ENCODE measurements around the gene ZNF688.

Gene ZNF688

GRCh38 chr16:30585400-30586191 lies 14.1 kb upstream of the ZNF688 start, which contains the start of gene ZNF785:
TSS of gene ZNF785 (minus strand) at chr16:30585697. CDS start at chr16:30585611, 86 bp downstream.
- DNase-seq = peak; percentile 96 to 98 (median 98)

DNA sequence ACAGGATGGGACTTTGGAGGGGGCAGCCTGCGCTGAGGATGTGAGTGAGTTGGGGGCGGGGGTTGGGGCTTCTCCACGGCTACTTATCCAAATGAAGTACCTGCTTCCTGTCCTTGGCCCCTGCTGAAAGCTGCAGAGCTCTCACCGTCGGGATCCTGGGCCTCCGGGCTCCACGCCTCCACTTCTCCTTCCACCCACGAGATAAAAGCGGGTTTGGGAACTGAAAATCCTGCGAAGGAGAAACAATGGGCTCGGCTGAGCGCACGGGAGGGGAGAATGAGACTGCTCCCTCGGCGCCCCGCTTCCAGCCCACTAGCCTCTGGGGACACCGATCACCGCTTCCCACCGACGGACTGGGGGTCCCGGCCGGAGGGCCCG lies 13.5 kb upstream of the ZNF688 start:
- peak; percentile 55 to 80 (median 70) for DNase-seq

GRCh38 chr16:30582611-30583340 lies 11.3 kb upstream of the ZNF688 start:
- DNase-seq = no peak

- no peak for DNase-seq
These were observed 9.9 kb upstream of the ZNF688 start for GRCh38 chr16:30581457-30581856.

DNA sequence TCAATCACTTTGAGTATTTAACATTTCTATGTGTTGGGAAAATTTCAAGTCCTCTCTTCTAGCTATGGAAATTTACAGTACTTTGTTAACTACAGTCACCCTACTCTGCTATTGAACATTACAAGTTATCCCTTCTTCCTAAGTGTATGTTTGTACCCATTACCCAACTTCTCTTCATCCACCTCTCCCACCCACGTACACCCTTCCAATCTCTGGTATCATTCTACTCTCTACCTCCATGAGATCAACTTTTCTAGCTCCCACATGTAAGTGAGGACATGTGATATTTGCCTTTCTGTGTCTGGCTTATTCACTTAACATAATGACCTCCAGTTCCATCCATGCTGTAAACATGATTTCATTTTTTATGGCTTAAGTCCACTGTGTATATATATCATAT lies 3.2 kb upstream of the ZNF688 start:
- DNase-seq = no peak

DNA sequence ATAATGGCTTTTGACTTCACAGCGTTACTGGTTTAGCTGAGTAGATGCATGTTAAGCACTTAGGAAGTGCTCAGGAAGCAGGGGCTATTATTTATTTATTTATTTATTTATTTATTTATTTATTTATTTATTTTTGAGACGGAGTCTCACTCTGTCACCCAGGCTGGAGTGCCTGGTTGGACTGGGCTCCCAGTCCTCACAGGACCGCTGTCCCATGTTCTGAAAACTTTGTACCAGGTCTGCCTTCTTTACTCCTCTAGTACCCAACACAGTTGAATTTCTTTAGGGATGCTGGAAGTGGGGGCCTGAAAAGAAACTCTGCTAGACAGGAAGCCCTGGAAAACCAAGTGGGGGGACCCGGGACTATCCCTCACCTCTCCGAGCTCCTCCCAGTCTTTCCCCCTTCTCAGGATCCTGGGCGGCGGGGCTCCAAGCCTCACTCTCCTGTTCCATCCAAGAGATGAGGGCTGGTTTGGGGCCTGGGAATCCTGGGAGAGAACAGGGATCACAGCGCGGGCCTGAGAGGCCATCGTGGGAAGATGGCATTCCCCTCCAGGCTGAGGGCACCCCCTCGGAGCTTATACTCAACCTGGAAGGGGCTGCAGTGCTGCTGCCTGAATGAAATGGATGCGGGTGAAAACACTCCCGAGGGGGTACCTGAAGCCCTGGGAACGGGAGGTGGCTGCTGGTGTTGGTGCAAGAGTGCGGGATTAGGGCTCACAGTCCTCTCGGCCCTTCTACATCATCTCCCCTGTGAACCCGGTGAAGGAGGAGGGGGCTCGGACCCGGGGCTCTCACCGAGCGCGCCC lies 674 bp downstream of the ZNF688 start:
- DNase-seq = peak in 2 of 4 experiments; percentile 24 to 29

DNA sequence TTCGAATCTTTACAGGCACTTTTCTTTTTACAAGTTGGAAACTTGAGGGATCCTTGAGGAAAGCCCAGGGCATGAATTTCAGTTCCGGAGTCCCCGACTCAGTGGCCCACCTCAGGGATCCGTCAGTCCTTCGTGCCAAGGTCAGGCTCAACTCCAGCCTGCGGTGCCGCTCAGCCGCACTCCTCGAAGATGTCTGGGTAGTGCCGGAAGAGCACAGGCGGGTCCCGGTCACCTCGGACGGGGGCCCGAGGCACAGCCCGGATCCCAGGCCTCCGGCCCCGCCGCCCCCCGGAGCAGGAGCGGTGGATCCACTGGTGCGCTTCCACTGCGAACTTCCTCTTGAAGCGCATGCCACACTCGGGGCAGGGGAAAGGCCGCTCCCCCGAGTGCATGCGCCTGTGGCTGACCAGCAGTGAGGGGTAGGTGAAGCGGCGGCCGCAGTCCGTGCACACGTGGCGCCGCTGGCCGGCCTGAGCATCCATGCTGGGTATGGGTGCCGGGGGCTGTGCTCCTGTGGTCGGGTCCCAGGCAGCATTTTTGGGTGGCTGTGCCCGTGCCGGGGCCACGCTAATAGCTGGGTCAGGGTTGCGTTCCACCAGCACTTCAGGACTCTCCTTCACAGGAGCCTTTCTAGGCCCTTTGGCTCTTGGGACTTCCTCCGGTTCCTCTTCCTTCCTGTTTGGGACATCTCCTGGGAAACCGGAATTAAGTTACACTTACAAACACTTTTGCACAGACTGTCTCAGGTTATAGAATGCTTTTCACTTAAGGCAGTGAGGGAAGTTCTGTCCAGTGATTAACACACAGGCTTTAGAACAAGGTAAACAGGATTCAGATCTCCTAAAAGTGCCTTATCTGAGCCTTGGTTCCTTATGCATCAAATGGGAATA lies 1.5 kb downstream of the ZNF688 start:
- DNase-seq = peak in 3 of 4 experiments; percentile 37 to 41 (median 41)

GRCh38 chr16:30569281-30569680 lies 2.2 kb downstream of the ZNF688 start:
- DNase-seq = no peak

GRCh38 chr16:30567991-30568638 lies 3.4 kb downstream of the ZNF688 start:
- peak; percentile 76 to 93 (median 86) for DNase-seq

DNA sequence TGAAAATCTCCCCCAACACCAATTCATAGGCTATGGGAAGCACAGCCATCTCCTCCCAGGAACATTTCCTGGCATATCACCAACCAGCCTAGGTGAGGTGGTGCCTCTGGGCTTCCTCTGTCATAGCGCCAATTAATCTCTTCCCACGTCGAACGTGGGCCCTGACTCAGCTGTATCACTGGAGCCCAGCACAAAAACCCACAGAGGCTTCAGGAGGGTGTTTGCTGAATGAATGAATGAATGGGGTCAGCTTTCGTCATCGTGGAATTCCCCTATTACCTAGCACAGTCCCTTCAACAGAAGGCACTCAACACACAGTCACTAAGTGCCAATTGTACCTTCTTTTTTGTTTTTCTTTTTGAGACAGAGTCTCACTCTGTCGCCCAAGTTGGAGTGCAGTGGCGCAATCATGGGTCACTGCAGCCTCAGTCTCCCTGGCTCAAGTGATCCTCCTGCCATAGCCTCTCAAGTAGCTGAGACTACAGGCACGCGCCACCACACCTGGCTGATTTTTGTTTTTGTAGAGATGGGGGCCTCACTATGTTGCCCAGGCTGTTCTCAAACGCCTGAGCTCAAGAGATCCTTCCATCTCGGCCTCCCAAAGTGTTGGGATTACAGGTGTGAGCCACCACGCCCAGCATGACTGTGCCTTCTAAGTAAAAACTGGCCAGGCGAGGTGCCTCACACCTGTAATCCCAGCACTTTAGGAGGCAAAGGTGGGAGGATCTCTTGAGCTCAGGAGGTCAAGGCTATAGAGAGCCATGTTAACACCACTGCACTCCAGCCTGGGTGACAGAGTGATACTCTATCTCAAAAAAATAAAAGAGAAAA lies 4.1 kb downstream of the ZNF688 start:
- DNase-seq = peak in 2 of 4 experiments; percentile 35 to 53

GRCh38 chr16:30566531-30566930 lies 5.0 kb downstream of the ZNF688 start:
- no peak for DNase-seq

- DNase-seq = no peak
These were observed 5.5 kb downstream of the ZNF688 start for GRCh38 chr16:30565984-30566383.

DNA sequence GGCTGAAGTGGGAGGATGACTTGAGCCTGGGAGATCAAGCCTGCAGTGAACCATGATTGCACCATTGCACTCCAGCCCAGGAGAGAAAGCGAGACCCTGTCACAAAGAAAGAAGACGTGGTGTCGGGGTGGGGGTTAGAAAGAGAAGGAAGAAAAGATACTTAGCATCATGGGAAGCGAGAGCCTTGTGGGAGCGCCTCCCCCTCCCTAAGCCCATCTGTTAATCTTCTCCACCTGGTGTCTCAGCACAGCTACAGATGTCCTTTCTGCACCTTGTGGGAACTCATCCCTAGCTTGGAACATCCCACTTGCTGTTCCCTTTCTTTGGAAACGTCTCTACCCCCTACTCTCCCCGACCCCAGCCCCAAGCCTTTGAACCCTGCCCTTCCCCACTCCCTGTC lies 6.0 kb downstream of the ZNF688 start:
- no peak for DNase-seq

DNA sequence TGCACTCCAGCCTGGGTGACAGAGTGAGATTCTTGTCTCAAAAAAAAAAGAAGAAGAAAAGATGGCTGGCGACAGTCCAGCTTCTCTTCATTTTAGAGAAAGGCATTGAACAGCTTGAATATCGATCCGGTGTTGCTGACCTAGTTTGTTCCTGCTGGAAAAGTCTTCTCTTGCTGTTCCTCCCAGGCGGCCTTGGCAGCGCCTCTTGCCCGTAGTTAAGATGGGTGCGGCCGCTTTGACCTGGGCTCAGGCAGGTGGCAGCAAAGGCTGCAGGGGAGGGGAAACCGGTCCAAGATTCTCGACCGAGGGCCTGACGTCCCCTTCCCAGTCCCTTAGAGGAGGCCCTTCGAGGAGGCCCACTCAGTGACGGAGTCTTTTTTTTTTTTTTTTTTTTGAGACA lies 9.5 kb downstream of the ZNF688 start:
- DNase-seq = peak in 1 of 4 experiments; percentile 20

DNA sequence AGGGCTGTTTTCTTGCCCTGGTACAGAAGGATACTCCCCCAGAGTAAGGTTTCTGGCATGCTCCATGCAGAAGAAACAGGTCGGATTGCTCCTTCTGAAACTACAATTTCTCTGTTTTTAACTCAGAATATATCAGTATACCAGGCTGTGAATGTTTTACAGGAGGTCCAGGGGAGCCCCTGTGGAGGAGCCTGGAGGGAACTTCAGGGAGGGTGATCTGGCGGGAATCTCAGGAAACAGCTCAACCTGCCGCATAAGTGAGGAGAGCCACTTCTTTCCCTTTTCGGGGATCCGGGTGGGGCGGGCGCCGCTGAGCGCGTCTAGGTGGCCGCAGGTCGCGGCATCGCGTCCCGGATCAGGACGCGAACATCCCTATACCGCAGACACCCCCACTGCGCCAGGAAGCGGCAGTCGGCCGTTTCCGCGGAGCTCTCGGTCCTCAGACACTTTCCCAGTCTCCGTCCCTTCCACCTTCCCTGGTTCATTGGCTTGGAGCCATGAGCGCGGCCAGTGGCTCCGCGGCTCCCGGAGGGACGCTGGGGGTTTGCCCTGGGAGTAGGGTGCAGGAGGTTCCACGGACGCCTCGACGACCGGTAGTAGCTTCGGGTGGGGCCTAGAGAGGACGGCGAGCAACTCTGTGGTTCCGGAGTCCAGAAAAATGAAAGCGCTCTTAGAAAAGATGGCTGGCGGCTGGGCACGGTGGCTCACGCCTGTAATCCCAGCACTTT lies 10.3 kb downstream of the ZNF688 start:
- DNase-seq = peak in 3 of 4 experiments; percentile 20 to 55 (median 54)

DNA sequence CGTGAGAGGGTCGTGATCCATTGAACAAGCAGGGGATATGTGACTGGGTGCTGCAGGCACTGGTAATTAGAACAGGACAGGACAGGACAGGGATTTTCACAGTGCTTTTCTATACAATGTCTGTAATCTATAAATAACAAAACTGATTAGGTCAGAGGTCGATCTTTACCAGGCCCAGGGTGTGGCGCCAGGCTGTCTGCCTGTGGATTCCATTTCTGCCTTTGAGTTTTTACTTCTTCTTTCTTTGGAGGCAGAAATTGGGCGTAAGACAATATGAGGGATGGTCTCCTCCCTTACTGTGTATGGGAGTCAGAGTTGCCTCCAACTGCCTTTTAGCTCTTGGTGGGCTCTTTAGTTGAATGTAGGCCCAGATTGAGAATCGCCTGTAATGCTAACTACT lies 11.8 kb downstream of the ZNF688 start:
- peak; percentile 25 to 56 (median 48) for DNase-seq

- DNase-seq = no peak
These were observed 12.6 kb downstream of the ZNF688 start for GRCh38 chr16:30558789-30559377.

DNA sequence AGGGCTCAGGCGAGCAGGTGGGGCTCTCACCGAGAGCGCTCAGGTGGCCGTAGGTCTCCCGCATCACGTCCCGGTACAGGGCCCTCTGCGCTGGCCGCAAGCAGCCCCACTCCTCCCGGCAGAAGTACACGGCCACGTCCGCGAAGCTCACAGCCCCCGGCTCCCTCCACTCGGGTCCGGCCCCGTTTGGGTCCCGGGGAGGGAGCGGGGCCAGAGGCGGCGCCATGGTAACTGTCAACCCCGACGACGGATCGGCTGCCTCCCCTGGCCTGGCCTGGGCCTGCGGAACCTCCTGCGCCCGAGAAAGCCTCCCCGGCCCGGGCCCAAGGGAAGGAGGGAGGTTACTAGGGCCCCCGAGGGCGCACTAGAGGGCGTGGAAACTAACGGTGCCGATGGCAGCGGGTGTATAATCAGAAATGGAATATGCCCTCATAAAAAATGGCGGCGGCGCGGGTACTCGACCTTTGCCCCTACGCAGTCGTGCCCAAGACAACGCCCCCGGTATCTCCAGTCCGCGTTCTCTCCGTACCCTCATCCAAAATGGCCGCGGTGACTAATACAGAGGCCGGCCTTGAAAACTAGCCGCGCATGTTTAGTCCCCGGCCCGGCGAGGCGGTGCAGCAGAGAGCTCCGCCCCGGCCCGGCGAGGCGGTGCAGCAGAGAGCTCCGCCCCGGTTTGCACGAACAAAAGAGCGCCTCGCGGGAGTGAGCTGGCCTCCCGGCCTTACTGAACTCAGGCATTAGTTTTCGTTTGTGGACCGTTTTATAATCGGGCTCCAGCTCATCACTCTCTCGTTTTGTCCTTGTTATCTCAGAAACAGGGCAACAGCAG lies 13.3 kb downstream of the ZNF688 start, which contains the start of gene ZNF764:
TSS of gene ZNF764 (minus strand) at position 418 of the 832 bp plus-strand sequence. CDS start at position 226, 192 bp downstream.
- DNase-seq = peak; percentile 98 to 99 (median 99)

All from suppressor macrophage (primary cell).